Spleen (tissue), 7 donors: ENCODE measurements around the gene DLX4.

ENCODE experiments used
- CTCF ChIP-seq, 11 experiments: fragments of 200-600 bp in 7 of 11; fragments of 450-650 bp in 4 of 11; sonication (generic) in 4 of 11; IDR thresholded peaks in 8 of 11; conservative IDR thresholded peaks in 3 of 11; 1 replicate in 7 of 11; 2 replicates in 4 of 11; pipeline versions ENCODE4 v1.4.0 to v1.8.0; 2016 to 2021; ENCODE audit warnings: antibody characterized with exemption in 11 of 11, inconsistent platforms in 4 of 11, mild to moderate bottlenecking in 1 of 11
- POLR2AphosphoS5 ChIP-seq, 3 donors: sonication (generic); formaldehyde crosslinking; IDR thresholded peaks; one replicate each; pipeline ENCODE4 v1.5.1; 2017; ENCODE audit warnings: antibody characterized with exemption in 3 of 3
- donor health status: DM: no; HTN: no; CAD: no; lungs with moderate emphysema.
- donor health status: DM: no; HTN: no; CAD: no.
- donor health status: DM: no; HTN: no; CAD: no.

DNA sequence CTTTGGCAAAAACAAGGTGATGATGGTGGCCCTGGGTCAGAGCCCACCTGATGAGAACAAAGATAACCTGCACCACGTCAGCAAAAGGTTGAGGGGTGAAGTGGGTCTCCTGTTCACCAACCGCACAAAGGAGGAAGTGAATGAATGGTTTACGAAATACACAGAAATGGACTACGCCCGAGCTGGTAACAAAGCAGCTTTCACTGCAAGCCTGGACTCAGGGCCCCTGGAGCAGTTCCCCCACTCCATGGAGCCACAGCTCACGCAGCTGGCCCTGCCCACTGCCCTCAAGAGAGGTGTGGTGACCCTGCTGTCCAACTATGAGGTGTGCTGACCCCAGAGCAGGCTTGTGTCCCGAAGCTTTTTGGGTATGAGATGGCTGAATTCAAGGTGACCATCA is 29.7 kb upstream of the DLX4 start:
- TF ChIP-seq POLR2AphosphoS5 (IDR thresholded peaks at IDR 0.05) (no peak), CTCF (IDR thresholded peaks at IDR 0.05 in 8 of 11, conservative IDR thresholded peaks at IDR 0.05 in 3 of 11) (no peak)
